GM18870 (cell line): Measurements from ENCODE around the gene ANKRD7.

ENCODE experiments used
- ATAC-seq: cut with Tn5 transposase; IDR thresholded peaks from one replicate; pipeline ENCODE4 v1.9.1; 2021; ENCODE audit warnings: moderate library complexity; ENCODE audit not compliant: unreplicated experiment

ANKRD7 gene, protein sequence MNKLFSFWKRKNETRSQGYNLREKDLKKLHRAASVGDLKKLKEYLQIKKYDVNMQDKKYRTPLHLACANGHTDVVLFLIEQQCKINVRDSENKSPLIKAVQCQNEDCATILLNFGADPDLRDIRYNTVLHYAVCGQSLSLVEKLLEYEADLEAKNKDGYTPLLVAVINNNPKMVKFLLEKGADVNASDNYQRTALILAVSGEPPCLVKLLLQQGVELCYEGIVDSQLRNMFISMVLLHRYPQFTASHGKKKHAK

DNA sequence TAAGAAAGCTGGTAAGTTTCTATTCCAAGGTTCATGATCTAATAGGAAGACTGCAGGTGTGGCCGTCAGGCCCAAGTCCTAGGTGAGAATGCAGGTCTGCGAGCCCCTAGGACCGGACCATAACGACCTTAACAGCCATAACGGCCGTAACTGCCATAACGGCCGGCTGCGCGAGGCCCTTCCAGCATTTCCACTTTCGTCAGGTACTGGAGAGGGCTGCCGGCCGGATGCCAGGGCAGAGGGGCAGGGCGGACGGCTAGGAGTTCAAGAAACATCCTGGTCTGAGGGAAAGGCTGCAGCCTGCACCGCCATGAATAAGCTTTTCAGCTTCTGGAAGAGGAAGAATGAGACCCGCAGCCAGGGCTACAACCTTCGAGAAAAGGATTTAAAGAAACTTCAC lies at the start of gene ANKRD7:
Gene ANKRD7 (plus strand): TSS at position 184 of the 400 bp plus-strand sequence. CDS start 127 bp downstream, at position 311.
- ATAC-seq, result no peak

DNA sequence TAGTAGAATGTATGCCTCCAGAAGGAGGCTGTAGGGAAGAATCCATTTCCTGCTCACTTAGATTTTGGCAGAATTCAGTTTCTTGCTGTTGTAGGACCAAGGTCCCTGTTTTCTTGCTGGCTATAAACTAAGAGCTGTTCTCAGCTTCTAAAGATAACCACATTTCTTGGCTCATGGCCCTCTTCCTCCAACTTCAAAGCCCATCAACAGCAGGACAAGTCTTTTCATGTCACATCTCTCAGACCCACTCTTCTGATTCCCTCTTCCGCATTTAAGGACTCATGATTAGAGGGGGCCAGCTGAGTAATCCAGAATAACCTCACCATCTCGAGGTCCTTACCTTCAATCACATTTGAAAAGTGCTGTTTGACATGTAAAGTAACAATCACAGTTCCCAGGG lies 48.8 kb upstream of the ANKRD7 start:
- ATAC-seq, result no peak

DNA sequence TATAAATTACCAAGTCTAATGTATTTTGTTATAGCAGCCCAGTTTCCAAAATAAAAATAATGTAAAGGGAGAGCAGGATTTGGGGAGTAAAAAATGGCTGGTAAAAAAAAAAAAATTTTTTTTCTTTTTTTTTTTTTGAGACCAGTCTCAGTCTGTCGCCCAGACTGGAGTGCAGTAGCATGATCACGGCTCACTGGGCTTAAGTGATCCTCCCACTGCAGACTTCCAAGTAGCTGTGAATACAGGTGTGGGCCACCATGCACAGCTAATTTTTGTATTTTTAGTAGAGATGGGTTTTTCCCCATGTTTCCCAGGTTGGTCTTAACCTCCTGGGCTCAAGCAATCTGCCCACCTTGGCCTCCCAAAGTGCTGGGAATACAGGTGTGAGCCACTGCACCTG lies 45.3 kb upstream of the ANKRD7 start:
- ATAC-seq, result no peak

DNA sequence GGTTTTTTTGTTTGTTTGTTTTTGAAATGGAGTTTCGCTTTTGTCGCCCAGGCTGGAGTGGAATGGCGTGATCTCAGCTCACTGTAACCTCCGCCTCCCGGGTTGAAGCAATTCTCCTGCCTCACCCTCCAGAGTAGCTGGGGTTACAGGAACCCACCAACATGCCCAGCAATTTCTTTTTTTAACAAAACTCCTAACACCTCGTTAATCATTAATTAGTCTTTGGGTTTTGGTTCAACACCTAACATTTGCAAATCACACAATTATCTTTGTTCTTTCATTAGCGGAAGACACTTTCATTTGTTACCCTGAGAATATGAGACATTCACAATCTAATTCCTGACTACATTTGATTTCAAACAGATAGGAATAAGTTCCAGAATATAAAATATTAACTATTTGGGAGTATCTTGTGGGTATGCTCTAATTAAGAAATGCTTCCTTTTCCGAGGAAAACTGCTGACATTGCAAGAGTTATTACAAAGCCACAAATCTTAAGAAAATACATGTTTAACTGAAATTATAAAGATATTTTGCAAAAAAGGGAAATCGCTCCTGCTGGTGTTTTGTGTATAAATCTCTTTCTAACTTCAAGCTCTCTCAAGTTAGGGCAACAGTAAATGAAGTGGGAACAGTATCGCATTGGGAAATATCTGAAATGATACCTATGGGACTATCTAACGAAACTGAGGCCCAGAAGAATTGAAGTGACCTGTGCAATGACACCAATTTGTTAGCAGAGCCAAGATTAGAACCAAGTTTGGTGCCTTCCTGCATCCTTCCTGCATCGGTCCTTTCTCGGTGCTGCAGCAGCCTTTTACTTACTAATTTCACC lies 41.7 kb upstream of the ANKRD7 start:
- no peak for ATAC-seq

DNA sequence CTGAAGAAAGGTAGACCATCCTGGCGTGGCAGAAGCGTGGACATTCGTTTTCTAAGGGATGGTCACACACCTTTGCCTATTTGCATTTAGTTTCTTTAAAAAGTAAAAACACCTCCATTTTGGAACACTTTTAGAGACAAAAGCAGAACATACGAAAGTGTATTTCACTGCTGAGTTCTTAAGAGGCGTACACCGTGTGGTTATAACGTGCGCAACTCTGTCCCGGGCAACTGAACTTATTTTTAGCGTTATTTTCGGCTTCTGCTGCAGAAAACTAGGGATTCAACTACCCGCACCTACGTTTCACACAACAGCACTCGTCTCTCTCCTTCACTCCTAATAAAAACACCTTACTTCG lies 41.1 kb upstream of the ANKRD7 start:
- no peak for ATAC-seq

DNA sequence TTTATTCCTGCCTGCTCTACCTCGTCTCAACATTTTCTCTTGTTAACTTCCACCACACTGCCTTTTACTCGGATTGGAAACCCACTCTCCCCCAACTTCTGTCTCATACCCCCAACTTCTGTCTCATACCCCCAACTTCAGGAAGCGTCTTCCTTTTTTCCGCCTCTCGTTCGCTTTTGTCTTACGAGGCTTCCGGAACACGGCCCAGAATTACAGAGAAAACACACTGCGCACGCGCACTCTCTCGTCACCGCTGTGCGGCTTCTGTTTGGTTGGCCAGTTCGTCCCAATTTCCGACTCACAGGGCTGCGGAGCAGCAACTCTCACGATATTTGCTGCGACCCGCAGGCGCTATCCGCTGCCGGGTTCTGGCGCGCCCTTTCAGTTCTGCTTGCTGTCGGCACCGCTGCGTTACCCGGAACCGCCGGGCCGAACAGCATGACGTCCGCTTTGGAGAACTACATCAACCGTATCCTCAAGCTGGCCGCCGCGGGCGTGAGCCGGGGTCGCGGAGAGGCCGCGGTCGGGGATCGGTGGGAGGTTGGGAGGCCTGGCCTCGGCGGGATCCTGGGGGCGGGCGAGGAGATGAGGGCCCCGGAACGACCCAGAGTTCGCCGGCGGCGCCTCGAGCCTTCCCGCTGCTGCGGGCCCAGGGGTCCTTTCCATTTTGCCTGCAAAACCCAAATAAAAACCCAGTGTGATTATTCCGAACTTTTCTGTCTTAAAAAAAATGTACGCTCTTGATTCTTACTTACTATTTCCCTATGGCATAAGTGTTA lies 40.5 kb upstream of the ANKRD7 start, which contains the start of gene LSM8:
Gene LSM8 (plus strand): TSS at position 379 of the 779 bp plus-strand sequence. CDS start 60 bp downstream, at position 439.
- peak; percentile 94 for ATAC-seq

DNA sequence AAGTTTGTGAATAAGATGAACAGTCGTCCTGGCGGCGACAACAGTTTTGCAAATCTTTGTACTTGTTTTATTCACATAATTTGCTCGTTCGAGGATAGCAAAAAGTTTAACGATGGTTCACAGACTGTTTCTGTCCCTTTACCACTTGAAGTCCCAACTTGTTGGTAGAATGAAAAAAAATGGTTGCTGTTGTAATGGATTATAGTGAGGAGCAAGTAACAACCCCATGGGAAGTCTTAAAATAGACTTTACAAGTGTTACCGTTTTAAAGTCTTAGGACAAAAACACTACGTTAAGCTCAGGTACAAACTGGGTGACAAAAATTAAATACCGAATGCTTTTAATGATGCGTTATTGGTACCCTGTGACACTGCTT lies 40.0 kb upstream of the ANKRD7 start:
- ATAC-seq, result no peak

DNA sequence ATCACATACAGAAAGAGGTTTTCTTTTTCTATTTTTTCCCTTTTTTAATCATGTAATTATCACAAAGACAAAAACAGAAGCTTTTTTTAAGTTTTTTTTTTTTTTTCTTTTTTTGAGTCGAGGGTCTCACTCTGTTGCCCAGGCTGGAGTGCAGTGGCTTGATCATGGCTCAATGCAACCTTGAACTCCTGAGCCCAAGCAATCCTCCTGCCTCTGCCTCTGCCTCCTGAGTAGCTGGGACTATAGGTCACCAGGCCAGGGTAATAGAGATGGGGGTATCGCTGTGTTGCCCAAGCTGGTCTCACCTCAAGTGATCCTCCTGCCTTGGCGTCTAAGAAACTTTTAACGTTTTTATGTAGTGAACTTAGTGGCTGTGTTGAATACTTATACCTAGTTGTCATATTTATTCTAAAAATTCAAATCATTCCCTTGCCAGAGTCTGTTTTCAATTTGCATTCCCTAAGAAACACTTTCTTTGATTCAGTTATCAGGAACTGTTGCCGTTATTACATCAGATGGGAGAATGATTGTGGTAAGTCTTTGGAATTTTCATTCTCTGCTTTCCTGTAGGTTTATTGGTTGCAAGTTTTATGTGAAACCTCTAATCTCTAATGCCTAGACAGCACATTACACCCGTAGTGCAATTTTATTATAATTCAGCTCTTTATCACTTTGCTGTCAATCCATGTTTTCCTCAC lies 39.2 kb upstream of the ANKRD7 start:
- ATAC-seq, result no peak

DNA sequence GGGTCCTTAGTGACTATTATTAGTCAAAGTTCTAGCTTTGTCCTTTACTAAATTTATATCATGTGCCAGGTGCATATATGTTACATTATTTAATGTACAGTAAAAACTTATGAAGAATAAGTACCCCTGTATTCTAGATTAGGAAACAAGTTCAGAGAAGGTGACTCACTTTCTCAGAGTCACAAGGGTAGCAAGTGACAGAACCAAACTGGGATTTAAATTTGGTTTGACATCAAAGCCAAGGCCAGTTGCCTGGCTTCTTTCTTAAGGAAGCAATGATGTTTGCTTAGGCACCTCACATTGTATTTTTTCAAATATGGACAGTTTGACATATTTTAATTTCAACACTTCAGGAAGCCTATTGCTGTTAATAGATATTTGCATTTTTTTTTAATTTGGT lies 38.0 kb upstream of the ANKRD7 start:
- no peak for ATAC-seq

DNA sequence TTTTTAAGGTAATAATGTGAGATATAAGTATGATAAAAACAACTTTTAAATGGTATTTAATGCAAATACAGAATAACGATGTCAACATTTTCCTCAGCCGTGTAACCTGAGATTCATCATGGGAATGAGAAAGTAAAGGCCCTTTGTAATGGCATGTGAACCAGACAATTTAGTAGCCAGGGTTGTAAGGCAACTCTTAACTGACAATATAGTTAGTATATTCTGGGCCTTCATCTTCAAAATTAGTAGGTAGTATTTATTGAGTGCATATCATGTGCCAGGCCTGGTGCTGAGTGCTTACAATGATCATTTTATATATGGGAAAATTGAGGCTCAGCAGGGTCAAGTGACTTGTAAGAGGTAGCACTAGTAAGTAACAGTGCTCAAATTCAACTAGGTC lies 29.9 kb upstream of the ANKRD7 start:
- no peak for ATAC-seq

DNA sequence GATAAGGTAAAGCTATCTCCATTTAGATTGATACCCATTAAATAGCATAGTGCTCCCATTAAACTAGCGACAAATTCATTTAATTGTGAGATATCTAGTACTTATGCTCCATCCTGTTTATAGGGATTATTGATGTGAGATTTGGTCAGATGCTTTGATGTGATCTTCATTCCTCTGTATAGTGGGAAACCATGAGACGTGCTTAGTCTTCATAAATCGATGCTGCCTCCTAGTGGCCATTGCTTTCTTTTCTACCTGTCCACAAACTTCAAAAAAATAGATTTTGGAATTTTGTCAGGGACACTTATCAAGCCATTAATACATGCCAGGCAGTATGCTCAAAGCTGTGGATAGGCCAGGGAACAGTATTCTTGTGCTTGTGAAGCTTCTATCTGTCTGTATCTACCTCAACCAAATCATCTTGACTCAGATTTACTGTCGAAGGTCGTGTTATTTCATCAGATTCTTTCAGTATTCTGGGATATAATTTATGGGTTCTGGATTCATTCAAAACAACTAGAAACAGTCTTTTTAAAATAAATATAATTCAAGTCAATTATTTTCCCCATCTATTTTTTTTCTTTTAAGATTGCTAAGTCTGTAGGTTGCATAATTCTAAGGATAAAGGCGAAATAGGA lies 28.5 kb upstream of the ANKRD7 start:
- ATAC-seq, result peak; percentile 71

DNA sequence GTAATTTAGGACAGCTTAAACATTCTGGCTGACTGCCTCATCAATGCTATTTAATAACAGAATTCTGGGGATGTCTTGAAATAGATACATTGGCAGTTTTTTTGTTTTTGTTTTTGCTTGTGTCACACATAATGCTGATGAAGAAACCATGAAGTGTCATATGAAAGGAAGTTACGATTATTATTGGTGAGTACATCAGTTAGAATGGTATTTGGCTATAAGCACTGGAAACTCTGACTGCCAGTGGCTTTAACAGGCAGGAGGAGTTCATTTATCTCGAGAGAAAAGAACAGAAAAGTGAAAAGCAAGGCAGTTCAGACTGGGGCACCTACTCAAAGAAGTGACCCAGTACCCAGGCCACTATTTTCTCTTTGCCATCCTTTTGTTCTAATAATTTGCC lies 22.4 kb upstream of the ANKRD7 start:
- no peak for ATAC-seq

DNA sequence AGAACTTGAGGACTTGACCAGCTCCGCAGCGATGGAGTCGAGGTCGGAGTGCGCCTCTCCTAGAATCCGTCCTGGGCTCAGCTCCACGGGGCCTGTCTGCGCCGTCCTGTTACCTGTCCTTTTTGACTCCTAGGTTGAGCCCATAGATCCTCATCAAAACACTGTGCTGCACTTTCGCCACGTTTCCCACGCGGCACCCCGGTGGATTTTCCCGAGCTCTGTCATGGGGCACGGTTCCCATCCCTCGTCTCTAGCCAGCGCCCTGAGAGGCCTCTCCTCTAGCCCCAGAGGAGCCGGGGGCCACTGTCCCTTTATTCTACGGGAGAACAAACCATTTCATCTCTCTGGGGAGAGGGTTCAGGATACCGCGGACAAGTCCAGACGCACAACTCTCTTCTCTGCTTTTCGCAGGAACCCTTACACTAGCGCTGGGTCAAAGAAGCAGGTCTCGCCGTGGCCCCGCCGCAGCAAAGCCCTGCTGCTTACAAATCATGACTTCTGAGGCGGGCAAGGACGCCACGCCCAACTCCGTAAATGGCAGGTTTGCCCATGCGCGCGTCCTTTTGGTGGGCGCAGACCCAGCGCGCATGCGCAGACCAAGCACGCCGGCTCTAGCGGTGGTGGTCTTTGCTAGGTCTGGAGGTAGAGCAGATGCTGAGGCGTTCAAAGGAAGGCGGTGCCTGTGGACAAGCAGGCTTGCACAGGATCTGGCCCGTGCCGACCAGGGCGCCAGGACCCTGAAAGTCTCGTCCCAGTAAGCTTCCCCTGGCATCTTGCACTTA lies 10.3 kb upstream of the ANKRD7 start:
- peak; percentile 93 for ATAC-seq

DNA sequence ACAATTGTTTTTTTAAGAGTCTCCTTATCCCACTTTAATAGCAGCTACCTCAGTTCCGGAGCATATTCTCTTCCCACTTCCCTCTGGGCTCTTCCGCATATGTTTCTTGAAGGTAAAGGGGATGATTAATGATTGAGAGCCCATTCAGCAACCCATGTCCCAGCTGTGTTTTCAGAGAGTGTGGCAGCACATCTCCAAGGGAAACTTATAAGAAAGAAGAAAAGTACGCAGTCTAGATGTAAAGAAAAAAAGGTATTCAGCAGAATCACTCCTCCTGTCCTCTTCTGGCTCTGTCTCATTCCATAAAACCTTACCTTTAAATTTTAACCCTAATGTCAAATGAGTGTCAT lies 9.7 kb upstream of the ANKRD7 start:
- peak; percentile 9 for ATAC-seq

DNA sequence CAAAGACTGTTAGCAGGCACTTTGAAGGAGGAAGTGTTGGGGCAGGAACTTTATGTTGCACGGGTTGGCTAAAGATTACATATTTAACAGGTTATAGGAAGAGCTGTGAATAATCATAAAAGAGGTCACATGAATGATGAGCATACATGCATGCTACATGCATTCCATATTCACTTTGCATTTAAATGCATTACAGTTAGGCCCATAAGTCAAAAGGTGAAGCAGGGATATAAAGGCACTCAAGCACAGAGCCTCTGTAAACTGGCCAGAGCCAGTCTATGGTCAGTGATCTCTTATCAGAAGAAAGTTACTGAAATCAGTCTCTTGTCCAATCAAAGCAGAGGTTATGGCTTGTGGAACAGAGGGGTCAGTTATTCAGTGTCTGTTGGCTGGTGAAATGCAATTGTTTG lies 7.3 kb upstream of the ANKRD7 start:
- ATAC-seq, result no peak

DNA sequence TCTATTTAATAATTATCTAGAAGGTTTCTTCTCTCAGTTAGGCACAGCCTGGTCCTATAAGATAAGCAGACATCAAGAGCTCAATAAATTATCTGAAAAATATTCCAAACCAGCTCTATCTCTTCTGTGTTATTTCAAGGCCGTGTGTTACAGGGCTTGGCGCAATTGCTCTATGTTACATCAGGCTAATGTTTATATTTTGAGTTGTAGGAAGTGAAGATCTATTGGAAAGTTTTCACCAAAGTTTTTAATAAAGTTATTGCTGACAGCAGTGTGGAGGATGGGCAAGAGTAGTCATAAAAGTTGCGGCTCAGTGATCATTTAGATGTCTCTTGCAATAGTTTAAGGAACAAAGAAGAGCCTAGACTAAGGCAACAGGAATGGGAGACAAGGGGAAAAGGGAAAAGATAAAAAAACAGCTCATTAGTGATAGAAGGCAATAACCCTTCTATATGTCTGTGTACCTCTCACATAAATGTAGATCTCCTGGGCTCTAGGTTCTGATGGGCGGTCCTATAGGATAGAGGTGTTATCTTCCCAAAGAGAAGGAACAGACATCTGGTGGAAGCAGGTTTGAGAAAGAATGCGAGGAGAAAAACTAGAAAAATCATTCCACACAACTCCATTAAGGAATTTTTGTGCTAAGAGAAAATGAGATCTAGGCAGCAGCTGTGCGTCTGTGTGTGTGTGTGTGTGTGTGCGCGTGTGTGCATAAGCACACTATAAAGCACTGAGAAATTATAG lies 5.9 kb upstream of the ANKRD7 start:
- ATAC-seq, result no peak

DNA sequence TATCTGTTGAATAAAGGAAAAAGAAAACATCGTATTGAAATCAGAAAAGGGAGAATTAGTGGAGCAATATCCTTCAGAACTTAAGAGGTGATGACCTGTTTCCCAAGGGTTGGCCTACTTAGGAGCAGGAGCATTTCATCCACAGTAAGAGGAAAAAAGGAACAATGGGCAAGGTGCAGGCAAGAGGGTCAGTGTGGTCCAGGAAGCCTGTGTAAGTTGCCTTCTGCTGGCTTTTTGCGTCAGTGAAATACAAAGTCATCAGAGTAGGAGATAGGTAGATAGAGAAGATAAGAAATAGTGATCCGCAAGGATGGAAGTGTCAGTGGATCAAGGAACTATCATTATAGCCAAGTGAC lies 5.4 kb upstream of the ANKRD7 start:
- no peak for ATAC-seq

DNA sequence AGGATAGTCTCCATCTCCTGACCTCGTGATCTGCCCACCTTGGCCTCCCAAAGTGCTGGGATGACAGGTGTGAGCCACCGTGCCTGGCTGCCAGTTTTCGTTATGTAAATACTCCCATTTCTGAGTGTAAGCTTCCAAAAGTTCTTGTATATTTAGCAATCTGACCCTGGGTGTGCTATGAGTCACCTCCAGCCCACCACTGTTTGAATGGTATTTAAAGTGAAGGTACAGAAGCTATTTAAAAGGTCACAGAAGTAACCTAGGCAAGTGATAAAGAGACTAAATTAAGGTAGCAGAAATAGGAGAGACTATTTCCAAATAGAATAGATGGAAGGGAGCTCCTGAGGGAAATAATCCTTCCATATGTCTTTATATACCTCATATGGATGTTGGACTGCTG lies 3.9 kb upstream of the ANKRD7 start:
- ATAC-seq, result no peak

DNA sequence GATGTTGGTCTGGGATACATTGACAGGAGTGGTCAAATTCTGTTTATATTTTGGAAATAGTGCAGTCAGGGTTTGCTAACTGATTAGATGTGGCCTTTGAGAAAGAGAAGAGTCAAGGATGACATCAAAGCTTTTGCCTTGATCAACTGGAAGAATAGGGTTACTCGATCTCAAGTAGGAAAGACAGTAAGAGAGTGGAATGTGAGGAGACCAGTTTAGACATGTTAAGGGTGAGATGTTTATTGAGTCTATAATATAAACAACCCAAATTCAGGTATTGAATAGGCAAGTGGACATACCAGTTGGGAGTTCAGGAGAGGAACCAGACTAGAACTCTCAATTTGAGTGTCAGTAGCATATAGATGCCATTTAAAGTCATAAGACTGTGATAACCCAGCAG lies 1.9 kb upstream of the ANKRD7 start:
- no peak for ATAC-seq
